Mammary epithelial cell (primary cell): ENCODE results near the gene XYLT1.

Source experiments
- CTCF ChIP-seq, 2 donors: IDR thresholded peaks in 1 of 2; conservative IDR thresholded peaks in 1 of 2; 2 replicates each; pipeline ENCODE4 v1.5.1; 2011 to 2012; ENCODE audit warnings: inconsistent platforms in 2 of 2, low read length in 2 of 2, mild to moderate bottlenecking in 2 of 2, control low read depth in 1 of 2, low read depth in 1 of 2; ENCODE audit not compliant: insufficient read depth in 1 of 2; ENCODE audit errors: extremely low read depth in 1 of 2
- EZH2 ChIP-seq: IDR thresholded peaks from 2 replicates; pipeline ENCODE4 v1.6.1; 2012; ENCODE audit warnings: low read length, inconsistent platforms, borderline replicate concordance

GRCh38 chr16:17320009-17320408 lies 150.8 kb downstream of the XYLT1 start:
- TF ChIP-seq CTCF (conservative IDR thresholded peaks at IDR 0.05 in 1 of 2, IDR thresholded peaks at IDR 0.05 in 1 of 2; ENCODE audit: extremely low read depth in 1 of 2, insufficient read depth in 1 of 2, low read depth in 1 of 2, low read length in 2 of 2) (no peak), EZH2 (no peak)
